Measurements from ENCODE around the gene HSF5. TPM values are rescaled to one million over a fixed set of nuclear protein-coding genes. Genes with fewer than 3 reads are reported as not detected.
A peak's percentile ranks its signal among the peaks of the same experiment; 100 is the strongest.

The HSF5 gene
- 0.01 TPM in 1 of 2 replicates, not detected in the other for polyA plus RNA-seq (2013)

DNA sequence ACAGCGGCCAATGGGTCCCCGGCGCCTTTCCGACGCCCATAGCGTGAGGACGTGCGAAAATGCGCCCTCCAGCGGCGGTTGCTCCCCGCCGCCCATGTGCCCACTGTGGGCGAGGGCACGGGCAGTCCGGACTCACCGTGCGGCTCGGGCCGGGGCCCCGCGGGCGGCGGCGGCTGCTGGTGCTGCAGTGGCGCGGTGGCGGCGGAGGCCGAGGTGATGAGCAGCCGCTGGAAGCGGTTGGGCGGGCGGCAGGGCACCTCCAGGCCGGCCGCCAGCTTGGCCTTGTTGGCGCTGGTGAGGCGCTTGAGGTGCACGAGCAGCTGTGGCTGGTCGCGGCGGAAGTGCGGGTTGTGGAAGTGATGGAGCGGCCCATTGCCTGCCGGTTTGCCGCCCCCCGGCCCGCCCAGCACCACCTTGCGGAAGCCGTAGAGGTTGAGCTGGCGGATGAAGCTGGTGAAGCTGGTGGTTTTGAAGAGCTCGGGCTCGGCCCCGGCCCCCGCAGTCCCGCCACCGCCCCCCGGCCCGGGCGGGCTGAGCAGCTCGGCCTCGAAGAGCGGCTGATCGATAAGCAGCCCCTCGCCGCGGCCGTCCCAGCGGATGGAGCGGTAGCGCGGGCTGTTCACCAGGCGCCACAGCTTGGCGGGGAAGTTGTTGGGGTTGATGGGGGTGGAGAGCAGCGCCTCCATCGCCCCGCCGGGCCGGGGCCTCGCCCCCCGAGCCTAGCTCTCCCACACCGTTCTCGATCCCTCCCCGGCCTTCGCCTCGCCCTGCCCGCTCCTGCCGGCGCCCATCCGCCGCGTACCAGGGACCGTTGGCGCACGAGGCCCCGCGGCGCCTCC is at the start of gene HSF5:
TSS of gene HSF5 (minus strand) at position 820 of the 839 bp plus-strand sequence. CDS start at position 686, 134 bp downstream.
- H4K12ac ChIP-seq (ENCODE audit: low read depth, low read length) = no peak within 1 kb of the TSS
- no peak within 1 kb of the TSS for H3K23ac ChIP-seq (ENCODE audit: low read length)

GRCh38 chr17:58537266-58537665 is 49.1 kb upstream of the HSF5 start:
- no peak overlapping the region for H3K23ac ChIP-seq (ENCODE audit: low read length)
- WGBS (ENCODE audit: extremely low coverage, insufficient coverage, insufficient read length) = no CpG with 5 or more reads among the region's 4 CpGs
- H2AFZ ChIP-seq (ENCODE audit: insufficient read depth, low read length, poor library complexity) = no peak overlapping the region
- no peak overlapping the region for H3K27ac ChIP-seq (ENCODE audit: low read depth, low read length)
- no peaks in the 10 kb centered on the region for H3K79me1 ChIP-seq (ENCODE audit: low read length)
- H3K18ac ChIP-seq (ENCODE audit: low read length) = no peak overlapping the region
- H4K91ac ChIP-seq (ENCODE audit: low read depth, low read length) = no peak overlapping the region
- no peaks in the 10 kb centered on the region for H3K27me3 ChIP-seq (ENCODE audit: insufficient read depth, low read length)
- no peak overlapping the region for H2AK5ac ChIP-seq (ENCODE audit: low read length)
- peaks cover 2% of the 10 kb centered on the region for H3K9me3 ChIP-seq (ENCODE audit: insufficient read depth, low read depth, low read length)
- H3K4me2 ChIP-seq (ENCODE audit: low read length) = no peak overlapping the region
- H2BK5ac ChIP-seq (ENCODE audit: low read depth, low read length, poor library complexity) = no peak overlapping the region
- H2BK120ac ChIP-seq (ENCODE audit: insufficient read depth, low read length, poor library complexity) = no peak overlapping the region
- no peak overlapping the region for H3K9ac ChIP-seq (ENCODE audit: low read length)
- H4K12ac ChIP-seq (ENCODE audit: low read depth, low read length) = no peak overlapping the region
- H4K8ac ChIP-seq (ENCODE audit: low read depth, low read length) = no peak overlapping the region
- no peak overlapping the region for H3K14ac ChIP-seq (ENCODE audit: low read length)
- H3K36me3 ChIP-seq (ENCODE audit: control insufficient read depth in 1 of 2, insufficient read depth in 2 of 2, low read length in 2 of 2) = no peaks in the 10 kb centered on the region
- H3K4me3 ChIP-seq (ENCODE audit: low read depth, low read length) = no peak overlapping the region
- H3K4ac ChIP-seq (ENCODE audit: low read depth, low read length) = no peak overlapping the region
- no peaks in the 10 kb centered on the region for H3K79me2 ChIP-seq (ENCODE audit: control insufficient read depth, insufficient read depth, low read length, poor library complexity)
- no peak for DNase-seq
- H2BK12ac ChIP-seq (ENCODE audit: low read length) = no peak overlapping the region
- peaks cover 6 to 22% of the 10 kb centered on the region in 2 experiments for H3K4me1 ChIP-seq (ENCODE audit: control insufficient read depth in 1 of 2, insufficient read depth in 2 of 2, low read length in 2 of 2)

More for the DNA sequence above, at the start of gene HSF5:
- Histone ChIP-seq H2AFZ (ENCODE audit: insufficient read depth, low read length, poor library complexity) (no peak within 1 kb of the TSS), H3K27me3 (ENCODE audit: insufficient read depth, low read length) (no peaks in the 10 kb centered on the region), H3K18ac (ENCODE audit: low read length) (no peak within 1 kb of the TSS), H2AK5ac (ENCODE audit: low read length) (no peak within 1 kb of the TSS), H4K8ac (ENCODE audit: low read depth, low read length) (no peak within 1 kb of the TSS), H3K36me3 (ENCODE audit: control insufficient read depth in 1 of 2, insufficient read depth in 2 of 2, low read length in 2 of 2) (peaks cover 25 to 34% of the 10 kb centered on the region in 2 experiments), H2BK5ac (ENCODE audit: low read depth, low read length, poor library complexity) (no peak within 1 kb of the TSS), H3K9me3 (ENCODE audit: insufficient read depth, low read depth, low read length) (no peaks in the 10 kb centered on the region), H3K14ac (ENCODE audit: low read length) (no peak within 1 kb of the TSS), H2BK12ac (ENCODE audit: low read length) (no peak within 1 kb of the TSS), H4K91ac (ENCODE audit: low read depth, low read length) (no peak within 1 kb of the TSS), H3K79me1 (ENCODE audit: low read length) (no peaks in the 10 kb centered on the region), H2BK120ac (ENCODE audit: insufficient read depth, low read length, poor library complexity) (no peak within 1 kb of the TSS), H3K4me2 (ENCODE audit: low read length) (no peak within 1 kb of the TSS), H3K4me3 (ENCODE audit: low read depth, low read length) (no peak within 1 kb of the TSS), H3K79me2 (ENCODE audit: control insufficient read depth, insufficient read depth, low read length, poor library complexity) (no peaks in the 10 kb centered on the region), H3K4ac (ENCODE audit: low read depth, low read length) (no peak within 1 kb of the TSS), H3K9ac (ENCODE audit: low read length) (no peak within 1 kb of the TSS), H3K27ac (ENCODE audit: low read depth, low read length) (no peak within 1 kb of the TSS), H3K4me1 (ENCODE audit: control insufficient read depth in 1 of 2, insufficient read depth in 2 of 2, low read length in 2 of 2) (peaks cover 0 to 10% of the 10 kb centered on the region in 2 experiments)
- no peak for DNase-seq
- no CpG with 5 or more reads among the region's 98 CpGs for WGBS (ENCODE audit: extremely low coverage, insufficient coverage, insufficient read length)

DNA sequence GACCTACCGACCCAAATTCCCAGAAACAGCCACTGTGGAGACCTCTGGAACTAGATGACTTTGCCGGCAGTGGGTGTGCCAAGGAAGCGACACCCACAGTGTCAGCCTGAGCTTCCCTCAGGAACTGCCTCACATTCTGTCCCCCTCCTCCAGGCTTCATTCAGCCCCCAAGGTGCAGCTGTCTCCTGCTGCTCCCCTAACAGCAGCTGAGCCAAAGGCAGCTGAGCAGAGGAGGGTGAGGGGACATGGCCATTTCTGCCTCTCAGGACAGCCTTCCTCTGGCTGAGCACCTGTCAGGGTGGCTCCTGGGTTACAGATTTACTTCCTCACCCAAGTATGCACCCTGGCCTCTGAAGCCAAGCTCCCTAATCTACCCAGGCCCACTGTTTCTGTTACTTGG is 48.3 kb upstream of the HSF5 start:
- Histone ChIP-seq H4K91ac (ENCODE audit: low read depth, low read length) (no peak overlapping the region), H3K9ac (ENCODE audit: low read length) (no peak overlapping the region), H3K4me2 (ENCODE audit: low read length) (no peak overlapping the region), H3K79me2 (ENCODE audit: control insufficient read depth, insufficient read depth, low read length, poor library complexity) (no peaks in the 10 kb centered on the region), H3K14ac (ENCODE audit: low read length) (no peak overlapping the region), H4K8ac (ENCODE audit: low read depth, low read length) (no peak overlapping the region), H3K27ac (ENCODE audit: low read depth, low read length) (no peak overlapping the region), H3K23ac (ENCODE audit: low read length) (no peak overlapping the region), H3K9me3 (ENCODE audit: insufficient read depth, low read depth, low read length) (peaks cover 2% of the 10 kb centered on the region), H3K4me1 (ENCODE audit: control insufficient read depth in 1 of 2, insufficient read depth in 2 of 2, low read length in 2 of 2) (peaks cover 9 to 25% of the 10 kb centered on the region in 2 experiments), H3K4ac (ENCODE audit: low read depth, low read length) (no peak overlapping the region), H2BK5ac (ENCODE audit: low read depth, low read length, poor library complexity) (no peak overlapping the region), H2AFZ (ENCODE audit: insufficient read depth, low read length, poor library complexity) (no peak overlapping the region), H3K79me1 (ENCODE audit: low read length) (no peaks in the 10 kb centered on the region), H2AK5ac (ENCODE audit: low read length) (no peak overlapping the region), H2BK12ac (ENCODE audit: low read length) (no peak overlapping the region), H2BK120ac (ENCODE audit: insufficient read depth, low read length, poor library complexity) (no peak overlapping the region), H3K18ac (ENCODE audit: low read length) (no peak overlapping the region), H4K12ac (ENCODE audit: low read depth, low read length) (no peak overlapping the region), H3K4me3 (ENCODE audit: low read depth, low read length) (no peak overlapping the region), H3K36me3 (ENCODE audit: control insufficient read depth in 1 of 2, insufficient read depth in 2 of 2, low read length in 2 of 2) (no peaks in the 10 kb centered on the region), H3K27me3 (ENCODE audit: insufficient read depth, low read length) (peaks cover 4% of the 10 kb centered on the region)
- WGBS (ENCODE audit: extremely low coverage, insufficient coverage, insufficient read length) = no CpG with 5 or more reads among the region's 3 CpGs
- no peak for DNase-seq

DNA sequence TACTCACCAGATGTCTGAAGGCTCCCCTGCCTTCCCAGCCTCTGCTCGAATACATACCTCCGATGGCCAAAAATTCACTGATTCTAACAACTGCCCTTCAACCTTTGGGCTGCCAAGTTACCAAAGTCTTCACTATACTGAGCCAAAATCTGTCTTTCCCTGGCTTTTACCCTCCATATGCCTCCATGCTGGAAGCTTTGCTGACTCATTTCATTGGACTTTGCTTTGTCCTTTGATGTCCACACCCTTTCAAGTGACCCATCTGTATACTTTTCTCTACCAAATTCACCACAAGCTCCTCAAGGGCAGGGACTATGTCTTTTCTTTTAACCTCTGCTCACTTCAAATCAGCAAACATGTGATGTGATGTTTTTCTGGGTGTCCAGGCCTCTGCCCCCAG is 47.2 kb upstream of the HSF5 start:
- WGBS (ENCODE audit: extremely low coverage, insufficient coverage, insufficient read length) = no CpG with 5 or more reads among the region's 2 CpGs
- no peak overlapping the region for H2BK120ac ChIP-seq (ENCODE audit: insufficient read depth, low read length, poor library complexity)
- no peak overlapping the region for H3K9ac ChIP-seq (ENCODE audit: low read length)
- no peak overlapping the region for H3K18ac ChIP-seq (ENCODE audit: low read length)
- H3K4me3 ChIP-seq (ENCODE audit: low read depth, low read length) = no peak overlapping the region
- peaks cover 16% of the 10 kb centered on the region for H3K27me3 ChIP-seq (ENCODE audit: insufficient read depth, low read length)
- H3K23ac ChIP-seq (ENCODE audit: low read length) = no peak overlapping the region
- no peak overlapping the region for H3K4ac ChIP-seq (ENCODE audit: low read depth, low read length)
- peaks cover 9 to 25% of the 10 kb centered on the region in 2 experiments for H3K4me1 ChIP-seq (ENCODE audit: control insufficient read depth in 1 of 2, insufficient read depth in 2 of 2, low read length in 2 of 2)
- no peak overlapping the region for H3K4me2 ChIP-seq (ENCODE audit: low read length)
- no peak overlapping the region for H2BK12ac ChIP-seq (ENCODE audit: low read length)
- no peak overlapping the region for H2AK5ac ChIP-seq (ENCODE audit: low read length)
- H3K14ac ChIP-seq (ENCODE audit: low read length) = no peak overlapping the region
- peak overlapping the region; percentile 25 for H4K91ac ChIP-seq (ENCODE audit: low read depth, low read length)
- H2BK5ac ChIP-seq (ENCODE audit: low read depth, low read length, poor library complexity) = no peak overlapping the region
- peaks cover 2% of the 10 kb centered on the region for H3K9me3 ChIP-seq (ENCODE audit: insufficient read depth, low read depth, low read length)
- H3K79me2 ChIP-seq (ENCODE audit: control insufficient read depth, insufficient read depth, low read length, poor library complexity) = no peaks in the 10 kb centered on the region
- H2AFZ ChIP-seq (ENCODE audit: insufficient read depth, low read length, poor library complexity) = peak overlapping the region; percentile 15
- no peaks in the 10 kb centered on the region for H3K79me1 ChIP-seq (ENCODE audit: low read length)
- no peaks in the 10 kb centered on the region for H3K36me3 ChIP-seq (ENCODE audit: control insufficient read depth in 1 of 2, insufficient read depth in 2 of 2, low read length in 2 of 2)
- H3K27ac ChIP-seq (ENCODE audit: low read depth, low read length) = no peak overlapping the region
- H4K8ac ChIP-seq (ENCODE audit: low read depth, low read length) = no peak overlapping the region
- DNase-seq = peak in 1 of 2 donors; percentile 55
- H4K12ac ChIP-seq (ENCODE audit: low read depth, low read length) = no peak overlapping the region

Measured in trophoblast cell (in vitro differentiated cells and primary cell).